GM18508 (cell line): Measurements from ENCODE around the gene ZSCAN10.

ENCODE experiments used
- ATAC-seq: cut with Tn5 transposase; IDR thresholded peaks from one replicate; pipeline ENCODE4 v1.9.1; 2021; ENCODE audit warnings: moderate number of reproducible peaks; ENCODE audit not compliant: insufficient read depth, unreplicated experiment

Gene ZSCAN10

GRCh38 chr16:3135126-3135715, 36.1 kb upstream of the ZSCAN10 start:
- peak; percentile 14 for ATAC-seq

GRCh38 chr16:3134338-3135125, 35.4 kb upstream of the ZSCAN10 start, which contains the start of gene ZNF213:
Gene ZNF213, plus strand, starts transcription at chr16:3135029. Its CDS starts 2,252 bp downstream, at chr16:3137281.
- peak; percentile 78 for ATAC-seq

- no peak for ATAC-seq
Measured at GRCh38 chr16:3133844-3134243, 34.8 kb upstream of the ZSCAN10 start.

GRCh38 chr16:3131755-3132377, 32.8 kb upstream of the ZSCAN10 start:
- ATAC-seq: no peak

- ATAC-seq: peak; percentile 50
Measured at GRCh38 chr16:3129137-3130131, 30.3 kb upstream of the ZSCAN10 start.

GRCh38 chr16:3127745-3128144, 28.7 kb upstream of the ZSCAN10 start:
- no peak for ATAC-seq

GRCh38 chr16:3123986-3124886, 25.1 kb upstream of the ZSCAN10 start:
- ATAC-seq: peak; percentile 52

- ATAC-seq: no peak
Measured at GRCh38 chr16:3122926-3123570, 24.0 kb upstream of the ZSCAN10 start.

- ATAC-seq: no peak
Measured at GRCh38 chr16:3121851-3122467, 22.9 kb upstream of the ZSCAN10 start.

- ATAC-seq: no peak
Measured at GRCh38 chr16:3120435-3120834, 21.3 kb upstream of the ZSCAN10 start.

GRCh38 chr16:3119701-3120408, 20.8 kb upstream of the ZSCAN10 start:
- ATAC-seq: no peak

- no peak for ATAC-seq
Measured at GRCh38 chr16:3119286-3119685, 20.2 kb upstream of the ZSCAN10 start.

GRCh38 chr16:3118846-3119245, 19.8 kb upstream of the ZSCAN10 start:
- ATAC-seq: no peak

- ATAC-seq: no peak
Measured at GRCh38 chr16:3118204-3118790, 19.2 kb upstream of the ZSCAN10 start.

GRCh38 chr16:3115561-3115960, 16.5 kb upstream of the ZSCAN10 start:
- no peak for ATAC-seq

- ATAC-seq: no peak
Measured at GRCh38 chr16:3115003-3115402, 15.9 kb upstream of the ZSCAN10 start.

- no peak for ATAC-seq
Measured at GRCh38 chr16:3113765-3114479, 14.8 kb upstream of the ZSCAN10 start.
